ENCODE data around the gene INTS1. TPM values are rescaled to one million over a fixed set of nuclear protein-coding genes. Genes with fewer than 3 reads are reported as not detected.

INTS1 gene
- total RNA-seq, 1 experiment from 2014 or later, result 122 TPM

DNA sequence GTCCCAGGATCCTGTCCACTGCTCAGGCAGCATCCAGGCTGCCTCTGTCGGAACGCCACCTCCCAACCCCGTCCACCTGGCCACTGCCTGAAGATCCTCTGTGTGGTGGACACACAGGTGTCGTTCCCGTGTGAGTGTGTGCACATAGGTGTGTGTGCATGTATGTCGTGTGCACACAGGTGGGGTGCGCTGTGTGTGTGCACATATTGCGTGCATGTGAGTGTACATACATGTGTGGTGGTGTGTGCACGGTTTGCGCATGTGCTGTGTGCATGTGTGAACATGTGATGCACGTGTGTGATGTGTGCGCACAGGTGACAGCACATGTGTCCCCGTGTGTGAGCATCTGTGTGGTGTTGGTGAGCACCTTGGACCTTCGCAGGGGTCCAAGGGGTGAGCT is 44.8 kb upstream of the INTS1 start:
- no peak overlapping the region for H3K4me3 ChIP-seq (ENCODE audit: low read depth, low read length)
- no TSS peak for BruUV-seq (replicated peaks)
- H3K9me3 ChIP-seq, result no peaks in the 10 kb centered on the region
- DNase-seq, result peak in 1 of 2 experiments; percentile 27
- ChIA-PET POLR2A (no interaction called here), CTCF (no interaction called here)
- intact Hi-C loops (cut with micrococcal nuclease; ENCODE audit: unreplicated experiment), result no loop called here
- TF ChIP-seq, protein P1, sequence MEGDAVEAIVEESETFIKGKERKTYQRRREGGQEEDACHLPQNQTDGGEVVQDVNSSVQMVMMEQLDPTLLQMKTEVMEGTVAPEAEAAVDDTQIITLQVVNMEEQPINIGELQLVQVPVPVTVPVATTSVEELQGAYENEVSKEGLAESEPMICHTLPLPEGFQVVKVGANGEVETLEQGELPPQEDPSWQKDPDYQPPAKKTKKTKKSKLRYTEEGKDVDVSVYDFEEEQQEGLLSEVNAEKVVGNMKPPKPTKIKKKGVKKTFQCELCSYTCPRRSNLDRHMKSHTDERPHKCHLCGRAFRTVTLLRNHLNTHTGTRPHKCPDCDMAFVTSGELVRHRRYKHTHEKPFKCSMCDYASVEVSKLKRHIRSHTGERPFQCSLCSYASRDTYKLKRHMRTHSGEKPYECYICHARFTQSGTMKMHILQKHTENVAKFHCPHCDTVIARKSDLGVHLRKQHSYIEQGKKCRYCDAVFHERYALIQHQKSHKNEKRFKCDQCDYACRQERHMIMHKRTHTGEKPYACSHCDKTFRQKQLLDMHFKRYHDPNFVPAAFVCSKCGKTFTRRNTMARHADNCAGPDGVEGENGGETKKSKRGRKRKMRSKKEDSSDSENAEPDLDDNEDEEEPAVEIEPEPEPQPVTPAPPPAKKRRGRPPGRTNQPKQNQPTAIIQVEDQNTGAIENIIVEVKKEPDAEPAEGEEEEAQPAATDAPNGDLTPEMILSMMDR (IDR thresholded peaks at IDR 0.05; ENCODE audit: insufficient read depth in 1 of 2, low read depth in 1 of 2, low read length in 1 of 2, severe bottlenecking in 1 of 2, unreplicated experiment in 1 of 2), result no peak
- H3K4me1 Mint-ChIP-seq (ENCODE audit: low read depth, unreplicated experiment), result no peaks in the 10 kb centered on the region
- H3K27me3 Mint-ChIP-seq (ENCODE audit: insufficient read depth, unreplicated experiment), result no peaks in the 10 kb centered on the region
- H3K9me3 Mint-ChIP-seq (ENCODE audit: unreplicated experiment), result no peaks in the 10 kb centered on the region
- peaks cover 1% of the 10 kb centered on the region; the same call in 1 of the 2 replicates for H3K4me1 ChIP-seq
- no peak overlapping the region for H3K4me3 Mint-ChIP-seq (ENCODE audit: unreplicated experiment)
- no peaks in the 10 kb centered on the region for H3K36me3 ChIP-seq (ENCODE audit: control insufficient read depth, insufficient read depth, low read length)
- H3K27me3 ChIP-seq (replicated peaks; ENCODE audit: control insufficient read depth, insufficient read depth, low read length), result no peaks in the 10 kb centered on the region
- peak overlapping the region; percentile 21 for H3K27ac Mint-ChIP-seq (ENCODE audit: unreplicated experiment)
- H3K36me3 Mint-ChIP-seq (ENCODE audit: insufficient read depth, unreplicated experiment), result peaks cover 46% of the 10 kb centered on the region

- Histone ChIP-seq H3K27me3 (replicated peaks; ENCODE audit: control insufficient read depth, insufficient read depth, low read length) (no peaks in the 10 kb centered on the region), H3K36me3 (ENCODE audit: control insufficient read depth, insufficient read depth, low read length) (no peaks in the 10 kb centered on the region; the same call in 1 of the 2 replicates), H3K9me3 (no peaks in the 10 kb centered on the region), H3K4me3 (ENCODE audit: low read depth, low read length) (no peak overlapping the region), H3K4me1 (no peaks in the 10 kb centered on the region)
- BruUV-seq (replicated peaks), result no TSS peak
- TF ChIP-seq, protein P1 (IDR thresholded peaks at IDR 0.05; ENCODE audit: insufficient read depth in 1 of 2, low read depth in 1 of 2, low read length in 1 of 2, severe bottlenecking in 1 of 2, unreplicated experiment in 1 of 2), result no peak
- CTCF ChIA-PET, result no interaction called here
- Mint-ChIP-seq H3K4me1 (ENCODE audit: low read depth, unreplicated experiment) (no peaks in the 10 kb centered on the region), H3K9me3 (ENCODE audit: unreplicated experiment) (no peaks in the 10 kb centered on the region), H3K27me3 (ENCODE audit: insufficient read depth, unreplicated experiment) (no peaks in the 10 kb centered on the region), H3K36me3 (ENCODE audit: insufficient read depth, unreplicated experiment) (peaks cover 51% of the 10 kb centered on the region), H3K4me3 (ENCODE audit: unreplicated experiment) (no peak overlapping the region), H3K27ac (ENCODE audit: unreplicated experiment) (peak overlapping the region; percentile 21)
- POLR2A ChIA-PET, result no interaction called here
- intact Hi-C loops (cut with micrococcal nuclease; ENCODE audit: unreplicated experiment), result no loop called here
- peak in 1 of 2 experiments; percentile 45 for DNase-seq
These were observed 44.2 kb upstream of the INTS1 start for GRCh38 chr7:1548438-1548831.

DNA sequence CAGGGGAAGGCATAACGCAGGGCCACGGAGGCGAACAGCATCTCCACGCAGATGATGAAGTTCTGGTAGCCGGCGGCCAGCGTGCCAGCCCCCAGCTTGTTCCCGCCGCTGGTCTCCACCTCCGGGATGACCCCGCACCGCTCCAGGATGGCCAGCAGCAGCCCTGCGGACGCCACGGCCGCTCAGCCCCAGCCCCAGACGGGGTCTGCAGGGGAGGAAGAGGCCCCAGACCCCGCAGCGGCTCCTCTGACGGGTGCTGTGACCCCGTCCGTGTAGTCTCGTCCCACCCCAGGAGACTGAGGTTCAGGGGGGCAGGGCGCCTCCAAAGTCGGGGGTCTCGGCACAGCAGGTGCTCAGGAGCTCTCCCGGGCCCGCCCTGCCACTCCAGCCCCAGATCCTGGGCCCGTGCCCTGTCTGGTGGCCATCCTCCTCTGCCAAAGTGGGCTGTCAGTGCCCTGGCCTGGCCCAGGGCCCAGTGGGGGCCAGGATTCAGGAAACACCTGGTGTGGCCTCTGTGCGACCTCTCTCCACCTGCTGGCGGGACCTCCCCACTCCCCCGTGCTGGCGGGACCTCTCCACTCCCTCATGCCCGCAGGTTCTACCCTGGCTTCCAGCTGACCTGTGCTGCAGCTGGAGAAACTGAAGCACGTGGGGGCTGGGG is 43.7 kb upstream of the INTS1 start:
- Mint-ChIP-seq H3K4me1 (ENCODE audit: low read depth, unreplicated experiment) (no peaks in the 10 kb centered on the region), H3K4me3 (ENCODE audit: unreplicated experiment) (no peak overlapping the region), H3K27me3 (ENCODE audit: insufficient read depth, unreplicated experiment) (no peaks in the 10 kb centered on the region), H3K9me3 (ENCODE audit: unreplicated experiment) (no peaks in the 10 kb centered on the region), H3K36me3 (ENCODE audit: insufficient read depth, unreplicated experiment) (peaks cover 54% of the 10 kb centered on the region), H3K27ac (ENCODE audit: unreplicated experiment) (no peak overlapping the region)
- POLR2A ChIA-PET, result no interaction called here
- CTCF ChIA-PET, result no interaction called here
- BruUV-seq (replicated peaks), result no TSS peak
- DNase-seq, result peak in 1 of 2 experiments; percentile 33
- H3K36me3 ChIP-seq (ENCODE audit: control insufficient read depth, insufficient read depth, low read length), result no peaks in the 10 kb centered on the region; the same call in 1 of the 2 replicates
- TF ChIP-seq, protein P1 (IDR thresholded peaks at IDR 0.05; ENCODE audit: insufficient read depth in 1 of 2, low read depth in 1 of 2, low read length in 1 of 2, severe bottlenecking in 1 of 2, unreplicated experiment in 1 of 2), result no peak
- no peak overlapping the region for H3K4me3 ChIP-seq (ENCODE audit: low read depth, low read length)
- no peaks in the 10 kb centered on the region for H3K9me3 ChIP-seq
- H3K4me1 ChIP-seq, result no peaks in the 10 kb centered on the region
- H3K27me3 ChIP-seq (replicated peaks; ENCODE audit: control insufficient read depth, insufficient read depth, low read length), result no peaks in the 10 kb centered on the region
- intact Hi-C loops (cut with micrococcal nuclease; ENCODE audit: unreplicated experiment), result no loop called here
